OCI-LY7 (cell line): Measurements from ENCODE around the gene PHACTR3. TPM values are rescaled to one million over a fixed set of nuclear protein-coding genes. Genes with fewer than 3 reads are reported as not detected.

Experiments used
- BruUV-seq: library from RNA; stranded (reverse); fragments of 400-500 nt; replicated peaks from 2 replicates; lab custom pipeline; 2021; lab: Mats Ljungman, UMichigan
- CTCF ChIA-PET: fragments of 300-600 bp; sonication (Branson Sonifier 250); formaldehyde crosslinking; loops from one replicate; lab custom pipeline; 2022; ENCODE audit warnings: antibody characterized with exemption; ENCODE audit not compliant: unreplicated experiment; lab: Charles Lee
- POLR2A ChIA-PET: fragments of 300-600 bp; sonication (Branson Sonifier 250); formaldehyde crosslinking; loops from one replicate; lab custom pipeline; 2022; ENCODE audit warnings: antibody characterized with exemption; lab: Charles Lee
- DNase-seq: peaks from one replicate; pipeline ENCODE4 v3.0.0-alpha.2; 2015; ENCODE audit warnings: low spot score
- H2AFZ ChIP-seq: fragments of 200-600 bp; sonication (generic), shearing (Covaris generic); 2 replicates; pipeline ENCODE4 v1.6.1; 2014; ENCODE audit warnings: mild to moderate bottlenecking, antibody characterized with exemption, low read length, moderate library complexity
- H3K27ac ChIP-seq: fragments of 200-600 bp; sonication (generic); 2 replicates; pipeline ENCODE4 v1.5.1; 2014; ENCODE audit warnings: mixed run types, low read depth, mild to moderate bottlenecking, moderate library complexity, low read length, inconsistent platforms; ENCODE audit not compliant: poor library complexity, severe bottlenecking
- H3K36me3 ChIP-seq: fragments of 200-600 bp; sonication (generic); 2 replicates; pipeline ENCODE4 v1.6.1; 2014; ENCODE audit warnings: mild to moderate bottlenecking, antibody characterized with exemption, low read length, moderate library complexity, mixed read lengths; ENCODE audit not compliant: insufficient read depth
- H3K4me1 ChIP-seq: fragments of 200-600 bp; sonication (generic); 2 replicates; pipeline ENCODE4 v1.5.1; 2014; ENCODE audit warnings: mild to moderate bottlenecking, low read length; ENCODE audit not compliant: insufficient read depth, poor library complexity, severe bottlenecking
- H3K4me2 ChIP-seq: fragments of 200-600 bp; sonication (generic); 2 replicates; pipeline ENCODE4 v1.6.1; 2014; ENCODE audit warnings: mild to moderate bottlenecking, low read length
- H3K4me3 ChIP-seq: fragments of 200-600 bp; sonication (generic); 2 replicates; pipeline ENCODE4 v1.5.1; 2014; ENCODE audit warnings: mild to moderate bottlenecking, low read depth, low read length; ENCODE audit not compliant: poor library complexity, severe bottlenecking
- H3K79me2 ChIP-seq: fragments of 200-600 bp; sonication (generic); 2 replicates; pipeline ENCODE4 v1.6.1; 2016; ENCODE audit warnings: low read depth, mild to moderate bottlenecking, low read length, moderate library complexity, mixed read lengths; ENCODE audit not compliant: insufficient read depth
- H3K9me2 ChIP-seq: fragments of 200-600 bp; sonication (generic); 2 replicates; pipeline ENCODE4 v1.6.1; 2016; ENCODE audit warnings: mild to moderate bottlenecking, low read length, mixed read lengths; ENCODE audit not compliant: insufficient read depth
- H3K9me3 ChIP-seq: fragments of 200-600 bp; sonication (generic); 2 replicates; pipeline ENCODE4 v1.6.1; 2014; ENCODE audit warnings: mild to moderate bottlenecking, mixed run types, low read length, mixed read lengths
- H4K20me1 ChIP-seq: fragments of 200-600 bp; sonication (generic); 2 replicates; pipeline ENCODE4 v1.6.1; 2014; ENCODE audit warnings: mild to moderate bottlenecking, antibody characterized with exemption, low read length, moderate library complexity, mixed read lengths; ENCODE audit not compliant: insufficient read depth
- CTCF ChIP-seq: fragments of 200-600 bp; sonication (generic); conservative IDR thresholded peaks from 2 replicates; pipeline ENCODE4 v1.5.1; 2014; ENCODE audit warnings: mild to moderate bottlenecking, antibody characterized with exemption, low read length, moderate library complexity, mixed read lengths
- EZH2phosphoT487 ChIP-seq: fragments of 200-600 bp; sonication (generic); IDR thresholded peaks from 2 replicates; pipeline ENCODE4 v1.6.1; 2018; ENCODE audit warnings: low read depth, borderline replicate concordance, mild to moderate bottlenecking, mixed run types, antibody characterized with exemption, low read length, moderate library complexity, mixed read lengths
- intact Hi-C: fragments of 100-400 bp; cut with micrococcal nuclease; formaldehyde crosslinking; loops from one replicate; pipeline ENCODE4 v1.10.0; 2022; ENCODE audit not compliant: unreplicated experiment
- total RNA-seq, 2 experiments: library from RNA; depleted of rRNA in 1 of 2; stranded (reverse); fragments of >200 nt in 1 of 2; shearing (Covaris generic) in 1 of 2; gene quantifications; 2 replicates each; pipeline ENCODE4 v1.2.3, GENCODE V29; 2014 to 2022

The PHACTR3 gene
- total RNA-seq, 2 experiments from 2014 or later = 0.32 TPM; not detected in 1

- CTCF ChIA-PET = no interaction called here
These were observed 67.5 kb downstream of the PHACTR3 start for GRCh38 chr20:59671661-59672471.

DNA sequence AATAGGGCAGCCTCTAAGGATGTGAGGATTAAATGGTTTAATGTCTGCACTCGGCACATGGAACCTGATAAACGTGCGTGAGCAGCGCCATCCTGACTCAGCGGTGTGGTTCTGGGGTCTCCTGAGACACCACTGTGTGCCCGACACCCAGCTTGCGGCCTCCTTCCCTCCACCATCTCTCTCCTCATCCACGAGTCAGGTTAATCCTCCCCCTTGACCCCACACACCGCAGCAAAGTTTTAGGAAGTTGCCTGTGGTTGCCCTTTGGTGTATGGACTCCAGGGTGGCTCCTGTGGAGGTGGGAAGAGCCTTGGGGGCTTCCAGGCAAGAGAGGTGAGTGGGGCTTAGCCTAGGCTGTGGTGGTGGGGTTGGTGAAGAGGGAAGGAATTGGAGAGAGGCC, 68.2 kb downstream of the PHACTR3 start:
- Histone ChIP-seq H3K9me3 (no peaks in the 10 kb centered on the region), H3K27ac (no peak overlapping the region), H3K36me3 (no peaks in the 10 kb centered on the region), H3K4me2 (no peak overlapping the region), H3K79me2 (no peaks in the 10 kb centered on the region), H3K9me2 (no peaks in the 10 kb centered on the region), H2AFZ (no peak overlapping the region), H4K20me1 (no peaks in the 10 kb centered on the region), H3K4me1 (no peaks in the 10 kb centered on the region), H3K4me3 (no peak overlapping the region)
- BruUV-seq = no TSS peak
- TF ChIP-seq EZH2phosphoT487 = no peak
- no peak for TF ChIP-seq CTCF
- CTCF ChIA-PET = no interaction called here
- POLR2A ChIA-PET = no interaction called here
- no peak for DNase-seq
- intact Hi-C loops = no loop called here

More at GRCh38 chr20:59671661-59672471, 67.5 kb downstream of the PHACTR3 start:
- TF ChIP-seq CTCF (no peak), EZH2phosphoT487 (no peak)
- Histone ChIP-seq H3K9me3 (no peaks in the 10 kb centered on the region), H3K9me2 (no peaks in the 10 kb centered on the region), H2AFZ (no peak overlapping the region), H3K4me1 (no peaks in the 10 kb centered on the region), H3K27ac (no peak overlapping the region), H3K36me3 (no peaks in the 10 kb centered on the region), H3K4me3 (no peak overlapping the region), H3K79me2 (no peaks in the 10 kb centered on the region), H3K4me2 (no peak overlapping the region), H4K20me1 (no peaks in the 10 kb centered on the region)
- POLR2A ChIA-PET = no interaction called here
- no peak for DNase-seq
- BruUV-seq = no TSS peak
- intact Hi-C loops = no loop called here

DNA sequence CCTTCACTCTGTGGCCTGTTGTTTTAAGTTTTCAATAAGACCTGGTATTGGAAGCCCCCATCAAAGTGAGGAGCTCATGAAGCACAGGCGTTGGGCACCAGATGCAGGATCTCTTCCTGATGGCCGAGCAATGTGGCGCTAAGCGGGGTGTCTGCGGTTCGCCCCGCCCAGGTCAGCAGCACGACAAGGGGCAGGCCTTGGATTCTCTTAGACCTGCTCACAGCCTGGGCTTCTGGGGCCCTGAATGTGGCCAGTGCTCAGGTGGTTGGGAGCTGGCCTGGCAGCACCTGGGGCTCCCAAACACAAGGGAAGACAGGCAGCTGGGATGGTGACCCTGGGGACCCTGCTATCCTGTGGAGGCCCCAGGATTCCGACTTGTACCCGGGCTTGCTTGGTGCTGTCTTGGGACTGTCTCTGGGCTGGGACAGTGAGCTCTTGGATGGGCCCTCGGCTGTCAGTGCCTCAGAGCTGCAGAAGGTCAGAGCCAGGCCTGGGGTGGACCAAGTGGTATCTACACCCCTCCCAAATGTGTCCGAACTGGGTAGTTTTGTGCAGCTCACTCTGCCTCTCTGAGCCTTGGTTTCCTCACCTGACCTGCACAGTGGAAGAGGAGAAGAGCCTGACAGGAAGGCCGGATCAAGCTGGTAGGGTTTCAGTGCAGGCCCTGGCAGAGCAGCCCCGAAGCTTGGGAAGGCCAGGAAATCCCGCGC, 69.1 kb downstream of the PHACTR3 start:
- Histone ChIP-seq H3K4me3 (no peak overlapping the region), H3K36me3 (no peaks in the 10 kb centered on the region), H3K9me2 (no peaks in the 10 kb centered on the region), H3K79me2 (no peaks in the 10 kb centered on the region), H3K9me3 (no peaks in the 10 kb centered on the region), H3K4me1 (no peaks in the 10 kb centered on the region), H3K4me2 (no peak overlapping the region), H2AFZ (no peak overlapping the region), H4K20me1 (no peaks in the 10 kb centered on the region), H3K27ac (no peak overlapping the region)
- BruUV-seq = no TSS peak
- intact Hi-C loops = no loop called here
- CTCF ChIA-PET = interaction anchor here (0.6 kb wide), 1 partner anchor 168 kb away, joined by 3 read pairs; no protein-coding TSS in a partner anchor
- TF ChIP-seq EZH2phosphoT487 = no peak
- TF ChIP-seq CTCF = no peak
- no peak for DNase-seq
- POLR2A ChIA-PET = no interaction called here
